ENCODE results near the gene GARNL3.

Gene GARNL3

DNA sequence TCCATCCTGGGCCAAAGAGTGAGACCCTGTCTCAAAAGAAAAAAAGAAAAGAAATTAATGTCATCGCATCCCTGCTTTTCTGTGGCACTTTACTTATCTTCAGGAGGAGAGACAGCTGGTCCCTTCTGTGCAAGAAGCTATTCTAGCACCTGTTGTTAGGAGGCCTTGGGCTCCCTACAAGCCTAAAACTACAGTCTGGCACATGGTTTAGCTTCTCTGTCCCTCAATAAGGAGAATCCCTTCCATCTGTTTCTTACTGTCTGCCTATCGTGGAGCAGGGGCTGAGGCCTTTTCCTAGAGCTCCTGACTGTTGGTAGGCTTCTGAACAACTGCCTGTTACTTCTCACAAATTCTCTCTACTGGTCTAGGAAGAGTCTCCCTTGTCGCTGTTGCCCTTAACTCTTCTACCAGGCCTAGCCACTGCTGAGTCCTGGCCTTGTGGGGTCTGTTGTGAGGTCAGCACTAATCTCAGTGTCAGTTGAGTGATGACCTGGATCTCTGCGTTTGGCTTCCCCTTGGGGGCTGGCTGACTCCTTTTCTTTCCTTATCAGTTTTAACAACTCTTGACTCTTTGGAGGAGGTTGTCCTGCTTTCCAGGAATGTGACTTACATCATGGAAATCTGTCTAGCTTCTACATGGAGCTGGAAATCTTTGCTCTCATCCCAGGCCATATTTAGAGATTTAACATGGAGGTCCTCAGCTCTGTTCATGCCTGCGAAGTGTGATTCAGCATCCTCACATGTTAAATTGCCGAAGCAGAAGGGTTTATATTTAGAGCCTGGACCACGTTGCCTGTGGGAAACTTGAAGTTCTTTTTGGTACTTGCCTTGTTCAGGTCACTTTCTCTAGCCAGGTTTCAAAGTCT, 5.7 kb upstream of the GARNL3 start:
- Histone ChIP-seq H3K4me3 (ENCODE audit: low read depth, low read length) (no peak overlapping the region), H2AFZ (ENCODE audit: low read length, unreplicated experiment) (no peak overlapping the region), H3K27me3 (ENCODE audit: insufficient read depth, low read length) (no peaks in the 10 kb centered on the region), H3K27ac (ENCODE audit: low read depth, low read length) (no peak overlapping the region), H3K36me3 (ENCODE audit: insufficient read depth, low read length) (no peaks in the 10 kb centered on the region), H3K79me2 (ENCODE audit: control insufficient read depth, insufficient read depth, low read length, unreplicated experiment) (no peaks in the 10 kb centered on the region), H3K4me1 (ENCODE audit: control insufficient read depth, insufficient read depth, low read length, unreplicated experiment) (peaks cover 4% of the 10 kb centered on the region)

DNA sequence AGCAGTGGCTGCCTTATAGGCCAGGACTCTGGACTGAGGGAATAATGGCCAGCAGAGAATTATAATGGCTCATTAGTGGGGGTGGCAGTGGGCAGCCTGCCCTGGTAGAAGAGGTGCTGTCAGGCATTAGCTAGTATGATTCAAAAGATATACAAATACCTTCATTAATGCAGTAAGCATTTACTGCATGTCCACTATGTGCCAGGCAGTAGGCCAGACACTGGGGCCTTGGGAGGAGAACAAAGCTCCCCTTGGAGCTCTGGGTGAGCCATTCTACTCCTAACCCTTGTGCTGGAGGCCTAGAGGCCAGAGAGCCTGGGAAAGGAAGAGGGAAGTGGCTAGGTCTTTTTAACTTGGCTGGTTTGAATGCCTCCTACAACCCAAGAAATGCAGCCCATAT, 2.0 kb upstream of the GARNL3 start:
- H3K4me1 ChIP-seq (ENCODE audit: control insufficient read depth, insufficient read depth, low read length, unreplicated experiment), result no peaks in the 10 kb centered on the region
- no peak overlapping the region for H3K4me3 ChIP-seq (ENCODE audit: low read depth, low read length)
- H3K27me3 ChIP-seq (ENCODE audit: insufficient read depth, low read length), result no peaks in the 10 kb centered on the region
- H3K27ac ChIP-seq (ENCODE audit: low read depth, low read length), result no peak overlapping the region
- no peaks in the 10 kb centered on the region for H3K36me3 ChIP-seq (ENCODE audit: insufficient read depth, low read length)
- no peak overlapping the region for H2AFZ ChIP-seq (ENCODE audit: low read length, unreplicated experiment)
- H3K79me2 ChIP-seq (ENCODE audit: control insufficient read depth, insufficient read depth, low read length, unreplicated experiment), result no peaks in the 10 kb centered on the region

DNA sequence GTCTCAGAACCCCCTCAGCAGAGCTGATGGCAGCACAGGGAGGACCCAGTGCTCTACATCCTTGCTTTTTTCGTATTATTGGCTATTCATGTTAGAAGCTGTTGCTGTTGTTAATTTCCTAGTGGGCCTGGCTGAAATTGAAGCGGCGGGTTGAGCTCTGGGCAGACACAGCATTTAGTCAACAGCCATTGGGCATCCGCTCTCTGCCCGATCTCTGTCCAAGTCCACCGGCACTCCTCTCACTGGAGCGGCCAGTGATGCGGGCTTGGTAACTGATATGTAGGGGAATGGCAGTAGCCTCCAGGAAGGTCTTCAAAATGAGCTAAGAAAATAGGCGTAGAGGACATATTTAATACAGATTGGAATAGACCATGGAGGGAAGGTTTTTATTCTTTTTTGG, 1.3 kb upstream of the GARNL3 start:
- H3K36me3 ChIP-seq (ENCODE audit: insufficient read depth, low read length), result no peaks in the 10 kb centered on the region
- H3K4me1 ChIP-seq (ENCODE audit: control insufficient read depth, insufficient read depth, low read length, unreplicated experiment), result no peaks in the 10 kb centered on the region
- no peak overlapping the region for H3K4me3 ChIP-seq (ENCODE audit: low read depth, low read length)
- no peaks in the 10 kb centered on the region for H3K27me3 ChIP-seq (ENCODE audit: insufficient read depth, low read length)
- H3K79me2 ChIP-seq (ENCODE audit: control insufficient read depth, insufficient read depth, low read length, unreplicated experiment), result no peaks in the 10 kb centered on the region
- no peak overlapping the region for H3K27ac ChIP-seq (ENCODE audit: low read depth, low read length)
- H2AFZ ChIP-seq (ENCODE audit: low read length, unreplicated experiment), result no peak overlapping the region

DNA sequence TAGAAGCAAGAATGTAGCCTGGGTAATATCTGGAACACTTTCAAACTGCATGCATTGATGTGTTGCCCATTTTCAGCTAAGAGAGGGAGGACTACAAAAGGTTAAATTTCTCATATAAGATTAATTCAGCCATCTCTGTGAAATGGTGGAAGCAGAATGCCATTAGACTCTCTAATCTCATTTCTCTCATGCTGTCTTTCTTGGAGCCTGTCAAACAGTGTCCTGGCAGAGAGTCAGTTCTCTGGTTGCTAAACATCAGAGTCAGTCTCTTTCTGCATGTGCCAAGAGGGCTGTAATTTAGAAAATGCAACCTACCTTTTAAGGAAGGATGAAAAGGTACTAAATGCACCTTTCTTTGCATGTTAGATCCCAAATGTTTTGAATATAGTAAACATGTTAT, 910 bp upstream of the GARNL3 start:
- H3K79me2 ChIP-seq (ENCODE audit: control insufficient read depth, insufficient read depth, low read length, unreplicated experiment), result no peaks in the 10 kb centered on the region
- no peak overlapping the region for H3K4me3 ChIP-seq (ENCODE audit: low read depth, low read length)
- no peaks in the 10 kb centered on the region for H3K36me3 ChIP-seq (ENCODE audit: insufficient read depth, low read length)
- H2AFZ ChIP-seq (ENCODE audit: low read length, unreplicated experiment), result no peak overlapping the region
- H3K27ac ChIP-seq (ENCODE audit: low read depth, low read length), result no peak overlapping the region
- no peaks in the 10 kb centered on the region for H3K27me3 ChIP-seq (ENCODE audit: insufficient read depth, low read length)
- H3K4me1 ChIP-seq (ENCODE audit: control insufficient read depth, insufficient read depth, low read length, unreplicated experiment), result no peaks in the 10 kb centered on the region

DNA sequence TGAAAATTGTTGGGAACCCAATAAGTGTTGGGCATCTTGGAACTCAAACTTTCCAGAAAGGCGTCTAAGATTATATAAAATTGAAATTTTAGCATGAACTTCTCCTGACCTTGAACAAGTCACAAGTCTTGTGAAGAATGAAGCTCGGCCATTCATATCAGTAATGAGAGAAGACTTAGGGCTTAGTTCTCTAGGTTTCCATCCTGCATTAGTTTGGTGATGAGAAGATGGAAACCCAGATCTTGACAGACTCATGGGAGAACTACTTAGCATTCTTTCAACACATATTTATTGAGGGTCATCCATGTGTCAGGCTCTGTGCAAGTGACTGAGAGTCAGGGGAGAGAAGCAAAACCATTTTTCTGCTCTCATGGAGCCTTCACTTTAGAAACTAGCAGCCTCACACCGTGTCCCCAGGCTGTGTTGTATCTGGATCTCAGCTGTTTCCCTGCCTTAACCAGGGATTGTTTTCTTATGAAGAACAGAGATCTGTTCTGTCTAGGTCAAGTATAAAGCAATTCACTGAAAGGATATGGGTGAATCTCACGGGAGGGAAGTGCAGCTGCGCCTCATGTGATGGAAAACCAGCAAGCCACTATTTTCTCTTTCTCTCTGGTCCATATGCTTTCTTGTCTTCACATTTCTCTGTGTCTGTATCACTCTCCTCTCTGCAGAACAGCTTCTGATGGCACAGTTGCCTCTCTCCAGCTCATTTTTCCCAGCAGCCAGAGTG, 3.4 kb downstream of the GARNL3 start:
- Histone ChIP-seq H2AFZ (ENCODE audit: low read length, unreplicated experiment) (no peak overlapping the region), H3K4me1 (ENCODE audit: control insufficient read depth, insufficient read depth, low read length, unreplicated experiment) (no peaks in the 10 kb centered on the region), H3K27ac (ENCODE audit: low read depth, low read length) (no peak overlapping the region), H3K36me3 (ENCODE audit: insufficient read depth, low read length) (no peaks in the 10 kb centered on the region), H3K4me3 (ENCODE audit: low read depth, low read length) (no peak overlapping the region), H3K79me2 (ENCODE audit: control insufficient read depth, insufficient read depth, low read length, unreplicated experiment) (no peaks in the 10 kb centered on the region), H3K27me3 (ENCODE audit: insufficient read depth, low read length) (no peaks in the 10 kb centered on the region)

DNA sequence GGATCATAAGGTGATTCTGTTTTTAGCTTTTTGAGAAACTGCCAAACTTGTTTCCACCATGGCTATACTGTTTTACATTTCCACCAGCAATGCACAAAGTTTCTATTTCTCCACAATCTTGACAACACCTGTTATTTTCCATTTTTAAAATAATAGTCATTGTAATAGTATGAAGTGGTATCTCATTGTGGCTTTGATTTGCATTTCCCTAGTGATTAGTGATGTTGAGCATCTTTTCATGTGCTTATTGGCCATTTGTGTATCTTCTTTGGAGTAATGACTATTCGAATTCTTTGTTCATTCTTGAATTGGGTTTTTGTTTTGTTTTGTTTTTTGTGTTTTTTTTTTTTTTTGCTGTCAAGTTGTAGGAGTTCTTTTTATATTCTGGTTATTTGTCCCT, 4.9 kb downstream of the GARNL3 start:
- Histone ChIP-seq H3K4me3 (ENCODE audit: low read depth, low read length) (no peak overlapping the region), H3K27ac (ENCODE audit: low read depth, low read length) (no peak overlapping the region), H3K36me3 (ENCODE audit: insufficient read depth, low read length) (no peaks in the 10 kb centered on the region), H3K27me3 (ENCODE audit: insufficient read depth, low read length) (no peaks in the 10 kb centered on the region), H2AFZ (ENCODE audit: low read length, unreplicated experiment) (no peak overlapping the region), H3K4me1 (ENCODE audit: control insufficient read depth, insufficient read depth, low read length, unreplicated experiment) (no peaks in the 10 kb centered on the region), H3K79me2 (ENCODE audit: control insufficient read depth, insufficient read depth, low read length, unreplicated experiment) (no peaks in the 10 kb centered on the region)

DNA sequence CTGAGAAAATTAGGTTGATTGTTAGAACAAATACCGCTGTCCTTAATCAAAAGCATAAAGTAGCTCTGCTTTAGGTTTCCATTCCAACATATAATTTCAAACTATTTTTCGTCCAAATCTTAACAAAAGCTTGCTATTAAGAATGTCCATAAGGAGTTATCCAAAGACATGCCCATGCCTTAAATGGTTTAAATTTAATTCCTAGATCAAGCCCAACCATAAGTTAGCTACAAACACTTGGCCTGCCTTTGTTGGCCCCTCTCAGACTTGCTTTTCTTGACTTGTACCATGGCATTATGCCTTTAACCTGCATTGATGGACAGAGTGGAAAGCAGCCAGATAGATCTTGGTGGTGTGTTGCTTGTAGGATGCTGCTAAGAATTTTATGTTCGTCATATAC, 8.8 kb downstream of the GARNL3 start:
- H3K4me3 ChIP-seq (ENCODE audit: low read depth, low read length), result no peak overlapping the region
- H3K36me3 ChIP-seq (ENCODE audit: insufficient read depth, low read length), result no peaks in the 10 kb centered on the region; the same call in 1 of the 2 replicates
- H3K27ac ChIP-seq (ENCODE audit: low read depth, low read length), result no peak overlapping the region
- no peak overlapping the region for H2AFZ ChIP-seq (ENCODE audit: low read length, unreplicated experiment)
- H3K27me3 ChIP-seq (ENCODE audit: insufficient read depth, low read length), result no peaks in the 10 kb centered on the region
- H3K79me2 ChIP-seq (ENCODE audit: control insufficient read depth, insufficient read depth, low read length, unreplicated experiment), result no peaks in the 10 kb centered on the region
- H3K4me1 ChIP-seq (ENCODE audit: control insufficient read depth, insufficient read depth, low read length, unreplicated experiment), result no peaks in the 10 kb centered on the region

DNA sequence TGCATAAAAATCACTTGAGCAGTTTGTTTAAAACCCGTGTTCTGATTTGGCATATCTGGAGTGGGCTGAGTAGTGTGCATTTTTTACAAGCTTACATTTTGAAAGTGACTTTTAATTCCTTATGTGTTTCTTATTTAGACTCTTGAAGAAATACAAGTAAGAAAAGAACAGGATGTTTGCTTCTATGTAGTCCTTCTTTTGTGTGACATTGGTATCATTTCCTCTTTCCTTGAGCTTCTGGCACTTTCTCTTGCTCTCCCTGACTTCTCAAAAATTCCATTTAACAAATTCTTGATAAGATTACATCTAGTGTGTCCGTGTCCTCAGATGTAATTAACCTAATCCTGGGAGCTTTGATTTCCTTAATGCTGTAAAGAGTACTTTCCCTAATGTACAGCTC, 12.5 kb downstream of the GARNL3 start:
- Histone ChIP-seq H3K4me1 (ENCODE audit: control insufficient read depth, insufficient read depth, low read length, unreplicated experiment) (no peaks in the 10 kb centered on the region), H2AFZ (ENCODE audit: low read length, unreplicated experiment) (no peak overlapping the region), H3K4me3 (ENCODE audit: low read depth, low read length) (no peak overlapping the region), H3K27me3 (ENCODE audit: insufficient read depth, low read length) (no peaks in the 10 kb centered on the region), H3K27ac (ENCODE audit: low read depth, low read length) (no peak overlapping the region), H3K79me2 (ENCODE audit: control insufficient read depth, insufficient read depth, low read length, unreplicated experiment) (no peaks in the 10 kb centered on the region), H3K36me3 (ENCODE audit: insufficient read depth, low read length) (no peaks in the 10 kb centered on the region; the same call in 1 of the 2 replicates)

DNA sequence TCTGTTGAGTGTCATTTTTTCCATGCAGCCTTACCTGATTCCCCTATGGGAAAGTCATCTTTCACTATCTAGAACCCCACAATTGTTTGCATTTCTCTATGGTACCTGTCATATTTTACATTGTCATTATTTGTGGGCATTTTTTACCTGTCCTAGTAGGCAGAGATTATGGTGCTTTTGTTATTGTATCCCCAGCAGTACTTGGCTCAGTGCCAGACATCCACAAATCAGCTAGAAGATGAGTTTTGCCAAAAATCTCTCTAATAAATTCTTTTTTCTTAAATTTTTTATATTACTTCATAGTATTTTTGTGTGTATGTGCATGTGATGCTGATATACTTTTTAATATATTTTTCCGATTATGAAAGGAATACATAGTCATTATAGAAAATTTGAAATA, 13.2 kb downstream of the GARNL3 start:
- Histone ChIP-seq H2AFZ (ENCODE audit: low read length, unreplicated experiment) (no peak overlapping the region), H3K79me2 (ENCODE audit: control insufficient read depth, insufficient read depth, low read length, unreplicated experiment) (no peaks in the 10 kb centered on the region), H3K27ac (ENCODE audit: low read depth, low read length) (no peak overlapping the region), H3K4me3 (ENCODE audit: low read depth, low read length) (no peak overlapping the region), H3K27me3 (ENCODE audit: insufficient read depth, low read length) (no peaks in the 10 kb centered on the region), H3K36me3 (ENCODE audit: insufficient read depth, low read length) (no peaks in the 10 kb centered on the region; the same call in 1 of the 2 replicates), H3K4me1 (ENCODE audit: control insufficient read depth, insufficient read depth, low read length, unreplicated experiment) (no peaks in the 10 kb centered on the region)

DNA sequence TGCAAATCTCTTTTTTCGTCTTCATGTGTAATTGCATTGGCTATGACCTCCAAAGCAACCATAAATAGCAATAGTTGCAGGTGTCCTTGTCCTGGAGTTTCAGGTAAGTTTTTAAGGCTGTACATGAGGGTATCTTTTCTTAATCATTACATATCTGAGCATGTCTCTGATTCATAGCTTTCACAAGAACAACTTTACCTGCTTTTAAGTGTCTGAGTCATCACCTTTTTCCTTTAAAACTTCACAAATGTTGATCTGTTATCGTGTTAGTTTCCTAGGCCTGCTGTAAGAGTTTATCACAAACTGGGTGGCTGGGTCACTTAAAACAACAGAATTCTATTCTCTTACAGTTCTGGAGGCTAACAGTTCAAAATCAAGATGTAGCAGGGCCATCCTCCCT, 13.8 kb downstream of the GARNL3 start:
- no peak overlapping the region for H2AFZ ChIP-seq (ENCODE audit: low read length, unreplicated experiment)
- H3K27me3 ChIP-seq (ENCODE audit: insufficient read depth, low read length), result no peaks in the 10 kb centered on the region
- no peaks in the 10 kb centered on the region; the same call in 1 of the 2 replicates for H3K36me3 ChIP-seq (ENCODE audit: insufficient read depth, low read length)
- H3K4me3 ChIP-seq (ENCODE audit: low read depth, low read length), result no peak overlapping the region
- H3K27ac ChIP-seq (ENCODE audit: low read depth, low read length), result no peak overlapping the region
- H3K79me2 ChIP-seq (ENCODE audit: control insufficient read depth, insufficient read depth, low read length, unreplicated experiment), result no peaks in the 10 kb centered on the region
- no peaks in the 10 kb centered on the region for H3K4me1 ChIP-seq (ENCODE audit: control insufficient read depth, insufficient read depth, low read length, unreplicated experiment)

Data from ACC112 (cell line).